DND-41 (cell line): ENCODE results near the gene MAGED4.

Experiments used
- ATAC-seq: fragments of 200-7000 bp; cut with Tn5 transposase; 3 replicates; pipeline ENCODE4 v1.9.1; 2021; ENCODE audit warnings: low read depth; ENCODE audit not compliant: insufficient read depth
- DNase-seq: peaks from one replicate; pipeline ENCODE4 v3.0.0-alpha.2; 2020
- H2AFZ ChIP-seq: 2 replicates; pipeline ENCODE4 v1.6.0; 2012; ENCODE audit warnings: low read depth, low read length
- H3K27ac ChIP-seq: 2 replicates; pipeline ENCODE4 v1.5.1; 2012; ENCODE audit warnings: low read length, inconsistent platforms
- H3K27me3 ChIP-seq: fragments of 200-600 bp; sonication (generic); 2 replicates; pipeline ENCODE4 v1.6.0; 2012; ENCODE audit warnings: low read length, mild to moderate bottlenecking, inconsistent platforms; ENCODE audit not compliant: insufficient read depth, poor library complexity
- H3K36me3 ChIP-seq: 2 replicates; pipeline ENCODE4 v1.5.1; 2012; ENCODE audit warnings: low read length, inconsistent platforms; ENCODE audit not compliant: insufficient read depth
- H3K4me1 ChIP-seq: 2 replicates; pipeline ENCODE4 v1.5.1; 2012; ENCODE audit warnings: mild to moderate bottlenecking, low read length; ENCODE audit not compliant: insufficient read depth
- H3K4me2 ChIP-seq: 2 replicates; pipeline ENCODE4 v1.6.0; 2012; ENCODE audit warnings: mild to moderate bottlenecking, moderate library complexity, low read length, inconsistent platforms; ENCODE audit not compliant: insufficient read depth
- H3K4me3 ChIP-seq, 2 experiments: fragments of 200-600 bp in 1 of 2; shearing (Covaris generic) in 1 of 2; 2 replicates each; pipeline ENCODE4 v1.5.1; 2012 to 2016; ENCODE audit warnings: inconsistent platforms in 2 of 2, low read length in 2 of 2, mild to moderate bottlenecking in 2 of 2, low read depth in 1 of 2, moderate library complexity in 1 of 2
- H3K79me2 ChIP-seq: 2 replicates; pipeline ENCODE4 v1.6.0; 2012; ENCODE audit warnings: low read length, inconsistent platforms; ENCODE audit not compliant: insufficient read depth
- H3K9ac ChIP-seq: 2 replicates; pipeline ENCODE4 v1.6.0; 2012; ENCODE audit warnings: low read depth, mild to moderate bottlenecking, inconsistent platforms, low read length, moderate library complexity
- H3K9me3 ChIP-seq: 2 replicates; pipeline ENCODE4 v1.5.1; 2012; ENCODE audit warnings: low read length, moderate library complexity, mild to moderate bottlenecking, inconsistent platforms; ENCODE audit not compliant: insufficient read depth, severe bottlenecking
- H4K20me1 ChIP-seq: 2 replicates; pipeline ENCODE4 v1.6.0; 2012; ENCODE audit warnings: low read length; ENCODE audit not compliant: insufficient read depth
- CTCF ChIP-seq: IDR thresholded peaks from 2 replicates; pipeline ENCODE4 v1.5.1; 2012; ENCODE audit warnings: borderline replicate concordance, low read length, moderate library complexity, mild to moderate bottlenecking; ENCODE audit not compliant: poor library complexity, severe bottlenecking; ENCODE audit errors: extremely low read depth
- EZH2 ChIP-seq: IDR thresholded peaks from 3 replicates; pipeline ENCODE4 v1.6.1; 2012; ENCODE audit warnings: borderline replicate concordance, low read depth, mild to moderate bottlenecking, moderate library complexity, low read length, inconsistent platforms; ENCODE audit not compliant: severe bottlenecking

MAGED4 gene

GRCh38 chrX:52216541-52216940 is 31.9 kb downstream of the MAGED4 start:
- Histone ChIP-seq H2AFZ (no peak overlapping the region), H3K4me3 (no peak overlapping the region), H3K79me2 (no peaks in the 10 kb centered on the region), H3K4me1 (no peaks in the 10 kb centered on the region), H3K9ac (no peak overlapping the region), H3K27me3 (no peaks in the 10 kb centered on the region), H3K9me3 (no peaks in the 10 kb centered on the region), H3K4me2 (no peak overlapping the region), H3K27ac (no peak overlapping the region), H4K20me1 (no peaks in the 10 kb centered on the region), H3K36me3 (no peaks in the 10 kb centered on the region)
- TF ChIP-seq CTCF = no peak
- no peak for TF ChIP-seq EZH2
- no peak for ATAC-seq
- no peak for DNase-seq

- Histone ChIP-seq H3K27me3 (no peaks in the 10 kb centered on the region), H3K4me2 (no peak overlapping the region), H2AFZ (no peak overlapping the region), H3K9ac (no peak overlapping the region), H3K4me3 (no peak overlapping the region), H3K79me2 (no peaks in the 10 kb centered on the region), H3K36me3 (no peaks in the 10 kb centered on the region), H3K27ac (no peak overlapping the region), H3K4me1 (no peaks in the 10 kb centered on the region), H4K20me1 (no peaks in the 10 kb centered on the region), H3K9me3 (no peaks in the 10 kb centered on the region)
- TF ChIP-seq EZH2 = no peak
- no peak for TF ChIP-seq CTCF
- DNase-seq (no peak), ATAC-seq (no peak)
Measured at GRCh38 chrX:52217494-52218160, 32.9 kb downstream of the MAGED4 start.

GRCh38 chrX:52220936-52221335 is 36.2 kb downstream of the MAGED4 start:
- Histone ChIP-seq H3K4me2 (no peak overlapping the region), H3K27me3 (no peaks in the 10 kb centered on the region), H3K79me2 (no peaks in the 10 kb centered on the region), H3K36me3 (no peaks in the 10 kb centered on the region), H3K9me3 (no peaks in the 10 kb centered on the region), H3K9ac (no peak overlapping the region), H4K20me1 (no peaks in the 10 kb centered on the region), H3K4me1 (no peaks in the 10 kb centered on the region), H3K27ac (no peak overlapping the region), H2AFZ (no peak overlapping the region), H3K4me3 (no peak overlapping the region)
- DNase-seq (no peak), ATAC-seq (no peak)
- TF ChIP-seq CTCF = no peak
- TF ChIP-seq EZH2 = no peak
